GM12875 (cell line): Measurements from ENCODE around the gene CDKN2B-AS1.

Experiments
- H3K4me3 ChIP-seq: one replicate; pipeline ENCODE4 v1.5.1; 2011; ENCODE audit warnings: low read depth, low read length, control low read depth
- TF ChIP-seq, protein P1 (sequence below): IDR thresholded peaks from 2 replicates; pipeline ENCODE4 v1.5.1; 2011; ENCODE audit warnings: low read depth, mild to moderate bottlenecking, control low read depth, inconsistent platforms, low read length, moderate library complexity, borderline replicate concordance; ENCODE audit not compliant: insufficient read depth

The CDKN2B-AS1 gene

DNA sequence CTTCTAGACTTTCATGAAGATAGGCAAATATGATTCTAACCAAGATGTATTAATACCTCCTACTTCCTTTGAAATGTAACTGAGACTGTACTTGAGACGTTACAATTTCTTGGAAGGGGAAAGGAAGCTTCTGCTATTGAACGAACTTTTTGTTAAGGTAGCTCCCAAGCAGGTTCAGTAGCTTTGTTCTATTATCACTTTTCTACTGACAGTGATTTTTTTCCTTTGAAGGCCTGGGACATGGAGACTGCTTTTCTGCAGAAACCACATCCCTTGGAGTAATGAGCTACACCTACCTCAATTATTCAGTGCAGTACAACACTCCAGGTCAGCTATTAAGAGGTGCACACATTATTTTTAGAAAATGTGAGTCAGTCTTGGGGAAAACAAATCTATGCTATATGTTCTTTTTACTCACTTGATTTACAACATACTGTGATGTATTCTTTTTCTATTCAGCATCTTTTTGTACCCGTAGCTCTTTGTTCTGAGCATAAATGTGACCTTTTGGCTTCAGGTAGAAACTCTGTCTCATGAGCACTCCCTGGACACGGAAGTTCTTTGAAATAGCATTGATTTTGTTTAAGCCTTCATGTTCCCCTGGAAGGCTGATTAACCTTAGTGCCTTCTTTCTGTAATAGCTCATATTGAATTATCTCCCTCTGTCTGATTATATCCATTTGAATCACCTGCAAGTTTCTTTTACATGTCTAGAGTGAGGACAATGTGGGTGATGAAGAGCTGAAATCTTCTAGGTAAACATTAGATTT lies 71.0 kb downstream of the CDKN2B-AS1 start:
- no peak overlapping the region for H3K4me3 ChIP-seq
- TF ChIP-seq, protein P1, sequence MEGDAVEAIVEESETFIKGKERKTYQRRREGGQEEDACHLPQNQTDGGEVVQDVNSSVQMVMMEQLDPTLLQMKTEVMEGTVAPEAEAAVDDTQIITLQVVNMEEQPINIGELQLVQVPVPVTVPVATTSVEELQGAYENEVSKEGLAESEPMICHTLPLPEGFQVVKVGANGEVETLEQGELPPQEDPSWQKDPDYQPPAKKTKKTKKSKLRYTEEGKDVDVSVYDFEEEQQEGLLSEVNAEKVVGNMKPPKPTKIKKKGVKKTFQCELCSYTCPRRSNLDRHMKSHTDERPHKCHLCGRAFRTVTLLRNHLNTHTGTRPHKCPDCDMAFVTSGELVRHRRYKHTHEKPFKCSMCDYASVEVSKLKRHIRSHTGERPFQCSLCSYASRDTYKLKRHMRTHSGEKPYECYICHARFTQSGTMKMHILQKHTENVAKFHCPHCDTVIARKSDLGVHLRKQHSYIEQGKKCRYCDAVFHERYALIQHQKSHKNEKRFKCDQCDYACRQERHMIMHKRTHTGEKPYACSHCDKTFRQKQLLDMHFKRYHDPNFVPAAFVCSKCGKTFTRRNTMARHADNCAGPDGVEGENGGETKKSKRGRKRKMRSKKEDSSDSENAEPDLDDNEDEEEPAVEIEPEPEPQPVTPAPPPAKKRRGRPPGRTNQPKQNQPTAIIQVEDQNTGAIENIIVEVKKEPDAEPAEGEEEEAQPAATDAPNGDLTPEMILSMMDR: no peak

DNA sequence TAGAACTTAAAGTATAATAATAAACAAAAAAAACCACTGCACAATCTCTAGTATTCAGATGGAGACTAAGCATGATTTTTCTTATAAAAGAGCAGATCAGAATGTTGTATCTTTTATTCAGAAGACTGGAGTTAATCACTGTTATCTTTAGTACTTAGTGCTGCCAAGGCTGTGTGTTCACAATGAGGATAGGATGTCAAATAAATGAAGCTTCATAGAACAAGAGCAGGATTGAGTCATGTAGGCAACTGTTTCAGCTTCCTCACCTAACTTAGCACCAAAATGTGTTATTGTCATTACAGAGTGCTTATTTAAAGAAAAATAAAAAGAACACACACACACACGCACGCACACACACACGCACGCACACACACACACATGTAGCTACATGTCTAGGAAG lies 72.6 kb downstream of the CDKN2B-AS1 start:
- H3K4me3 ChIP-seq: no peak overlapping the region
- TF ChIP-seq, protein P1: no peak

DNA sequence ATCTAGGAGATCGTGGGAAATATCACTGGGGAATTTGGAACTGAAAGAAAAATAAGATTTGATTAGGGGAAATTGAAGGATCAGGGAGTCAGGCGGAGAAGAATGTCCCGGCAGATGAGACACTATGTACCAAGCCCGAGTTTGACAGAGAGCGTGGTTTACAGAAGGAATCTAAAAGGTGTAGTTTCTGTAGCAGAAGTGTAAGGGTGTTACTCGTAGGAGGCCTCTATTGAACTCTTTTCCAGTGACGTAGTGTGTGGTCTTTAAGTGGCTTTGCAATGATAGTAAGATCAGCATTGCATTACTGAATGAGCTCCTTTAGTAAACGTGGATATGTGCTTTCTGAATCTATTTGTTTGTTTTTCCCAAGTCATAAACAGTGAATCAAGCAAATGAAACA lies 73.8 kb downstream of the CDKN2B-AS1 start:
- TF ChIP-seq, protein P1: no peak
- no peak overlapping the region for H3K4me3 ChIP-seq

GRCh38 chr9:22073349-22073748 lies 78.8 kb downstream of the CDKN2B-AS1 start:
- H3K4me3 ChIP-seq: no peak overlapping the region
- TF ChIP-seq, protein P1: no peak

- no peak overlapping the region for H3K4me3 ChIP-seq
- TF ChIP-seq, protein P1: no peak
Observed at GRCh38 chr9:22078081-22078480, 83.5 kb downstream of the CDKN2B-AS1 start.

DNA sequence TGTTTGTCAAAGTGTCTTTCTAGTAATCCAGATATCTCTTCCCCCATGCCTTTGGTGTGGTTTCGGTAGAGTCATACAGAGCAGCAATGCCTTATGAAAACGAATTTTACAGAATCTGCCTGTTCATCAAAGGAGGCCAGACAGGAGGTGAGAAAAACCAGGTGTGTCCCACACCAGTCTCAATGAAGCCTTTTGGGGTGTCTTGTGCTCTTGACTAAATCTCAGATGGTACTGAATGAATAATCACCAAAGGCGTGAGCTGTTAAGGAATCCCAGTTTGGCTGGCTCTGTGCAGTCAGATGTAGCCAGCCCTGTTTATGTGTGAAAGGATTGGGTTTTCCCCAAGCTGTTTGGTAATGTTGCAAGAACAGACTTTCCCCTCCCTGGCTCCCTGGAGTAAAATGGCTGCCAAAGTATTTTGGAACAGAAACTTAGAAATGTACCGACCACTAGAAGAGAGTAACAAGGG lies 85.3 kb downstream of the CDKN2B-AS1 start:
- TF ChIP-seq, protein P1: no peak

More for the DNA sequence above, 85.3 kb downstream of the CDKN2B-AS1 start:
- H3K4me3 ChIP-seq: no peak overlapping the region
